T-cell (primary cell): ENCODE measurements around the gene AMZ1. TPM values are rescaled to one million over a fixed set of nuclear protein-coding genes. Genes with fewer than 3 reads are reported as not detected.

ENCODE experiments used
- ATAC-seq, 4 experiments: fragments of 200-7000 bp in 3 of 4; fragments of 150-1000 bp in 1 of 4; cut with Tn5 transposase; replicated peaks in 1 of 4; 1 replicate in 3 of 4; 2 replicates in 1 of 4; pipeline ENCODE4 v1.10.0; 2021; ENCODE audit warnings: moderate library complexity in 3 of 4, mild to moderate bottlenecking in 2 of 4, moderate number of reproducible peaks in 1 of 4
- CTCF ChIA-PET, 2 donors: fragments of 300-600 bp; sonication (Branson Sonifier 250); formaldehyde crosslinking; loops; one replicate each; lab custom pipeline; 2022; ENCODE audit warnings: antibody characterized with exemption in 2 of 2; lab: Charles Lee
- POLR2A ChIA-PET, 2 donors: fragments of 300-600 bp; sonication (Branson Sonifier 250); formaldehyde crosslinking; loops; one replicate each; lab custom pipeline; 2022; ENCODE audit warnings: antibody characterized with exemption in 2 of 2; lab: Charles Lee
- DNase-seq, 35 experiments: peaks; one replicate each; pipeline versions ENCODE4 v3.0.0 to v3.0.0-alpha.2; 2013 to 2023
- H3K27ac ChIP-seq: one replicate; pipeline ENCODE4 v1.5.1; 2013; ENCODE audit warnings: low read length
- H3K27me3 ChIP-seq, 2 experiments: replicated peaks in 1 of 2; 1 replicate in 1 of 2; 2 replicates in 1 of 2; pipeline versions ENCODE4 v1.6.1 to v1.7.0; 2013; ENCODE audit warnings: low read length in 1 of 2, mixed read lengths in 1 of 2; ENCODE audit not compliant: control insufficient read depth in 2 of 2, insufficient read depth in 2 of 2; ENCODE audit errors: extremely low read depth in 1 of 2
- H3K36me3 ChIP-seq, 2 donors: 1 replicate in 1 of 2; 2 replicates in 1 of 2; pipeline versions ENCODE4 v1.6.1 to v1.7.0; 2013; ENCODE audit warnings: low read length in 1 of 2; ENCODE audit not compliant: control insufficient read depth in 2 of 2, insufficient read depth in 1 of 2; ENCODE audit errors: extremely low read depth in 1 of 2
- H3K4me1 ChIP-seq, 2 experiments: 1 replicate in 1 of 2; 2 replicates in 1 of 2; pipeline versions ENCODE4 v1.6.1 to v1.7.0; 2013; ENCODE audit warnings: low read length in 2 of 2, mixed read lengths in 1 of 2; ENCODE audit not compliant: insufficient read depth in 2 of 2, control insufficient read depth in 1 of 2; ENCODE audit errors: extremely low read depth in 1 of 2
- H3K4me3 ChIP-seq, 2 donors: 1 replicate in 1 of 2; 2 replicates in 1 of 2; pipeline versions ENCODE4 v1.5.1 to v1.7.0; 2013; ENCODE audit warnings: mild to moderate bottlenecking in 2 of 2, low read length in 1 of 2, moderate library complexity in 1 of 2; ENCODE audit not compliant: control insufficient read depth in 1 of 2; ENCODE audit errors: extremely low read depth in 1 of 2
- H3K9me3 ChIP-seq: 2 replicates; pipeline ENCODE4 v1.7.0; 2013
- H3K27ac Mint-ChIP-seq, 2 donors: one replicate each; pipeline ENCODE4 v1.8.0; 2020 to 2021; ENCODE audit warnings: mild to moderate bottlenecking in 2 of 2, mixed read lengths in 2 of 2
- H3K27me3 Mint-ChIP-seq, 2 donors: one replicate each; pipeline ENCODE4 v1.8.0; 2021 to 2022; ENCODE audit warnings: mixed read lengths in 2 of 2
- H3K36me3 Mint-ChIP-seq: one replicate; pipeline ENCODE4 v1.8.0; 2021; ENCODE audit warnings: mixed read lengths
- H3K4me1 Mint-ChIP-seq, 3 donors: one replicate each; pipeline ENCODE4 v1.8.0; 2020 to 2022; ENCODE audit warnings: mixed read lengths in 3 of 3, mild to moderate bottlenecking in 1 of 3
- H3K4me3 Mint-ChIP-seq, 3 donors: one replicate each; pipeline ENCODE4 v1.8.0; 2020 to 2022; ENCODE audit warnings: mild to moderate bottlenecking in 3 of 3, mixed read lengths in 3 of 3, moderate library complexity in 3 of 3
- H3K9me3 Mint-ChIP-seq, 3 donors: one replicate each; pipeline ENCODE4 v1.8.0; 2020 to 2022; ENCODE audit warnings: mixed read lengths in 3 of 3
- WGBS: methylation state at CpG from one replicate; pipeline ENCODE4 v1.1.5; 2013; ENCODE audit warnings: missing lambda C conversion rate; ENCODE audit not compliant: insufficient coverage; 5-methylcytosine and 5-hydroxymethylcytosine counted together
- total RNA-seq, 35 experiments: library from RNA in 6 of 35; stranded (reverse) in 6 of 35; fragments of 120-200 nt in 1 of 35; gene quantifications; one replicate each; pipeline versions ENCODE4 v1.2.1 to v1.2.4 and lab custom pipeline; 2013 to 2026

The AMZ1 gene
- total RNA-seq, 5 donors from 2014 or later (not counting 1 experiment from before 2014, with no cell fraction given) = 0.09 to 0.79 (median 0.30) TPM

DNA sequence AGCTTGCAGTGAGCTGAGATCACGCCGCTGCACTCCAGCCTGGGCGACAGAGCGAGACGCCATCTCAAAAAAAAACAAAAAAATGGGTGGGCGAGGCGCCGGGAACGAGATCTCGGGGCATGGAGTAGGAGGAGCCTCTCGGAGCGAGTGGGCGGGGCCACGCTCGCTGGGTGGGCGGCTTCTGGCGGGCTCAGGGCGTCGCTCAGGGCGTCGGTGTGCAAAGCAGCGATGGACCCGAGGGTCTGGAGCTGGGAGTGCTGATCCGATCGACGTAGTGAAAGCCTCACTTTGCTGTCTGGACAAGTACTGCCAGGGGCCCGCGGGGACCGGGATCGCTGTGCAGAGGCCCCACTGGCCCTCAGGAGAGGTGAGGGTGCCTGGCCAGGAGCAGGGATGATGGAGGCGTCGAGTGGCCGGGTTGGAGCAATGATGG is 22.6 kb upstream of the AMZ1 start:
- H3K27me3 ChIP-seq = peaks cover 0 to 44% of the 10 kb centered on the region in 2 experiments

DNA sequence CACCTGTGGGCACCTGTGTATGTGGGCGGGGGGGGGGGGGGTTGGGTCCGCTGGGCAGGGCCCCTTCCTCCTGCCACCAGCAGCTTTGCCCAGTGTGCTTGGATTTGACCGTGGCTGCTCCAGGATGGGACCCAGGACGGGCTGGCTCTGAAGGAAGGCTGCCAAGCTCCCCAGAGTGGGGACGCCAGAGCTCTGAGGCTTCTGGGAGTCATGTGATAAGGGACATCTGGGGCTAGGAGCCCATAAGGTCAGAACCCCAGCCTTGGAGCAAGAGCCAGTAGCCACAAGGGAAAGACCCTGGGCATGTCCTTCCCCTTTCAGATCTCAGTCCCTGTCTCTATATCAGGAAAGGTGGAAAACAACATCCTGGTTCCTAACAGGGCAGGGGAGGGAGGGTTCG is 21.8 kb upstream of the AMZ1 start:
- Histone ChIP-seq H3K4me1 (peaks cover 0 to 6% of the 10 kb centered on the region in 2 experiments), H3K27me3 (peaks cover 0 to 52% of the 10 kb centered on the region in 2 experiments), H3K9me3 (no peaks in the 10 kb centered on the region), H3K4me3 (no peak overlapping the region), H3K27ac (no peak overlapping the region), H3K36me3 (no peaks in the 10 kb centered on the region)
- Mint-ChIP-seq H3K9me3 (no peaks in the 10 kb centered on the region), H3K27ac (no peak overlapping the region), H3K36me3 (no peaks in the 10 kb centered on the region), H3K4me1 (peaks cover 6 to 8% (median 8%) of the 10 kb centered on the region in 3 donors), H3K4me3 (no peak overlapping the region), H3K27me3 (peaks cover 10 to 13% of the 10 kb centered on the region in 2 donors)
- no peak for DNase-seq
- WGBS = 100% methylated on average over 1 of the region's 6 CpGs
- CTCF ChIA-PET = no interaction called here
- ATAC-seq = no peak
- POLR2A ChIA-PET = no interaction called here

More for the DNA sequence above, 22.6 kb upstream of the AMZ1 start:
- ChIA-PET CTCF (no interaction called here), POLR2A (no interaction called here)
- no peaks in the 10 kb centered on the region for H3K36me3 ChIP-seq
- no peaks in the 10 kb centered on the region for H3K9me3 ChIP-seq
- no peak overlapping the region for H3K27ac ChIP-seq
- Mint-ChIP-seq H3K4me3 (no peak overlapping the region), H3K27me3 (peaks cover 6 to 11% of the 10 kb centered on the region in 2 donors), H3K27ac (no peak overlapping the region), H3K9me3 (no peaks in the 10 kb centered on the region), H3K4me1 (peaks cover 0 to 2% (median under 1%) of the 10 kb centered on the region in 3 donors), H3K36me3 (no peaks in the 10 kb centered on the region)
- H3K4me1 ChIP-seq = no peaks in the 10 kb centered on the region
- ATAC-seq = peak in 1 of 4 experiments; percentile 16
- H3K4me3 ChIP-seq = no peak overlapping the region
- WGBS = 63% methylated on average over 31 of the region's 33 CpGs
- no peak for DNase-seq

DNA sequence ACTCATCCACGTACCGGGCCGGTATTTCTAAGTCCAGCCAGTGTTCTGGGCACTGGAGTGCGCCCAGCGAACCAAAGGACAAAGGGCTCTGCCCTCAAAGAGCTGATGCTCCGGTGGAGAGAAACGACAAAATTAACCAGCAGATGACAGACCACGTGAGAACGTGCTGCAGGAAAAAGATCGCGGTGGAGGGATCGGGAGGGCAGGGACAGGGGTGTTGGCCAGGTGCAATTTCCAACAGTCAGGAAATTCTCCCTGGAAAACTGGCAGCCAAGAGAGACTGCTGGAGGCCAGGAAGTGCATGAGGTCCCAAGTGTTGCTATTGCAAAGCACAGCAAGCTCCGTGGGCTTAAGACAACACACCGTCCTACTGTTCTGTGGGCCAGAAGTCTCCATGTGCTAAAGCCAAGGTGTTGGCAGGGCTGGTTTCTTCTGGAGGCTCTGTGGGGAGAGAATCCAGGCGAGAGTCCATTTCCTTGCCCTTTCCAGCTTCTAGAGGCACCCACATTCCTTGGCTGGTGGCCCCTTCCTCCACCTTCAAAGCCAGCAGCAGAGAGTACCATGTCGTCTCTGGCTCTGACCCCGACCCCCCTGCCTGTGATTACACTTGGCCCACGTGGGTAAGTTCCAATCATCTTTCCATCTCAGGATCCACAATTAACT is 21.3 kb upstream of the AMZ1 start:
- ATAC-seq (no peak), DNase-seq (no peak)
- ChIA-PET POLR2A (no interaction called here), CTCF (no interaction called here)
- Histone ChIP-seq H3K27me3 (peaks cover 0 to 57% of the 10 kb centered on the region in 2 experiments), H3K4me1 (peaks cover 0 to 9% of the 10 kb centered on the region in 2 experiments), H3K36me3 (no peaks in the 10 kb centered on the region), H3K9me3 (no peaks in the 10 kb centered on the region), H3K4me3 (no peak overlapping the region), H3K27ac (no peak overlapping the region)
- Mint-ChIP-seq H3K4me1 (peaks cover 6 to 9% (median 8%) of the 10 kb centered on the region in 3 donors), H3K27me3 (peaks cover 10 to 13% of the 10 kb centered on the region in 2 donors), H3K27ac (no peak overlapping the region), H3K36me3 (no peaks in the 10 kb centered on the region), H3K9me3 (no peaks in the 10 kb centered on the region), H3K4me3 (no peak overlapping the region)
- 91% methylated on average over 15 of the region's 18 CpGs for WGBS

DNA sequence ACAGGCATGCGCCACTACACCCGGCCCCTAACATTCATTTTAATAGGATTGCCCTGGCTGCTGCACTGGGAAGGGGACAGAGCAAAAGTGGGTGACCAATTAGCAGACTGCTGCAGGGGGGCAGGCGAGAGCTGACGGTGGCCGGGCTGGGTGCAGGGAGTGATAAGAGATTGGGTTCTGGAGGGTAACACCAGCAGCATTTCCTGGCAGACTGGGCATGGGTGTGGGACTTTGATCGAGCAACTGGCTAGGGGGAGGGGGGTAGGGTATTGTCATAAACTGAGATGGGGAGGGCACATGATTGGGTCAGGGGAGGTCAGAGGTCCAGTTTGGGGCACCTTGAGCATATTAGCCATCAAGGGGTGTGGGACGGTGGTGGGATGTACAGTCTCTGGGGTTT is 20.2 kb upstream of the AMZ1 start:
- Mint-ChIP-seq H3K4me3 (no peak overlapping the region), H3K9me3 (no peaks in the 10 kb centered on the region), H3K27me3 (peaks cover 10 to 13% of the 10 kb centered on the region in 2 donors), H3K36me3 (no peaks in the 10 kb centered on the region), H3K4me1 (peaks cover 6 to 9% (median 8%) of the 10 kb centered on the region in 3 donors), H3K27ac (peak overlapping the region in 1 of 2 donors; percentile 41)
- ChIA-PET CTCF (interaction anchor here in 1 of 2 donors (1.7 kb wide), 1 partner anchor 42 kb away, joined by 5 read pairs; no protein-coding TSS in a partner anchor), POLR2A (interaction anchor here in 1 of 2 donors (0.7 kb wide), 1 partner anchor 128 kb away, joined by 4 read pairs; no protein-coding TSS in a partner anchor)
- H3K27ac ChIP-seq = no peak overlapping the region
- H3K9me3 ChIP-seq = no peaks in the 10 kb centered on the region
- ATAC-seq (no peak), DNase-seq (no peak)
- H3K27me3 ChIP-seq = peaks cover 0 to 59% of the 10 kb centered on the region in 2 experiments
- no peaks in the 10 kb centered on the region for H3K36me3 ChIP-seq
- 67% methylated on average over 5 of the region's 7 CpGs for WGBS
- no peak overlapping the region for H3K4me3 ChIP-seq
- peaks cover 0 to 9% of the 10 kb centered on the region in 2 experiments for H3K4me1 ChIP-seq

DNA sequence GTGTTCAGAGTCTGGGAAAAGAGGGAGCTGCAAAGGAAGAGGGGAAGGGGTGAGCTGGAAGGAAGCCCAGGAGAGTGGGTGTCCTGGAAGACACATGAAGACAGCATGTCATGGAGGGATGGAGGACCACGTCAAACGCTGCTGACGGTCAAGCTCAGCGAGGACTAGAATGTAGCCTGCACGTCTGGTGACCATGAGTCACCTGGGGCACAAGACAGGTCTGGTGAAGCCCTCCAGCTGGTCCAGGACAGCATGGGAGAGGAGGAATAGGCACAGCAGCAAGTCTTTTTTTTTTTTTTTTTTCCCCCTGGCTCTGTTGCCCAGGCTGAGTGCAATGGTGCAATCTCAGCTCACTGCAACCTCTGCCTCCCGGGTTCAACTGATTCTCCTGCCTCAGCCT is 19.6 kb upstream of the AMZ1 start:
- Mint-ChIP-seq H3K9me3 (no peaks in the 10 kb centered on the region), H3K27me3 (peaks cover 10 to 13% of the 10 kb centered on the region in 2 donors), H3K4me1 (peaks cover 6 to 9% (median 8%) of the 10 kb centered on the region in 3 donors), H3K27ac (no peak overlapping the region), H3K36me3 (no peaks in the 10 kb centered on the region), H3K4me3 (no peak overlapping the region)
- H3K27me3 ChIP-seq = peaks cover 0 to 58% of the 10 kb centered on the region in 2 experiments
- DNase-seq (no peak), ATAC-seq (no peak)
- H3K27ac ChIP-seq = no peak overlapping the region
- 91% methylated on average over 5 of the region's 6 CpGs for WGBS
- no peak overlapping the region for H3K4me3 ChIP-seq
- peaks cover 0 to 9% of the 10 kb centered on the region in 2 experiments for H3K4me1 ChIP-seq
- H3K9me3 ChIP-seq = no peaks in the 10 kb centered on the region
- no peaks in the 10 kb centered on the region for H3K36me3 ChIP-seq
- POLR2A ChIA-PET = no interaction called here
- CTCF ChIA-PET = interaction anchor here in 1 of 2 donors (1.7 kb wide), 1 partner anchor 42 kb away, joined by 5 read pairs; no protein-coding TSS in a partner anchor

DNA sequence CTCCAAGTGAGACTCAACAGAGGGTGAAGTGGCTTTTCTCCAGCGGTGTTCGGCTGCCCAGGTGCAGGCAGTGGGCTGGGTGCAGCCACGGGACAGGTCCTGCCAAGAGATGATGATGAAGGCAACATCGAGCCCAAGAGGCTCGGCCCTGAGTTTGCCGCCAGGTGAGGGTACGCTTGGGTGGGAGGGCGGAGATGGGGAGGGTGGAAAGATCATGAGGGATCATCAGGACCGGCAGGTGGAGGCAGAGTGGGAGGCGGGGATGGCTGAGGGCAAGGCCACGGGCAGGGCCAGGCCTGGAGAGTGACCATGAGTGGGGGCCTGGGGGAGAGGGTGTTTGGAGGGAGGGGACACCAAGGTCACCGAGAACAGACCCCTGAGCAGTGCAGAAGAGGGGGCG is 17.8 kb upstream of the AMZ1 start:
- POLR2A ChIA-PET = no interaction called here

More for the DNA sequence above, 17.8 kb upstream of the AMZ1 start:
- Mint-ChIP-seq H3K27me3 (peaks cover 10 to 13% of the 10 kb centered on the region in 2 donors), H3K36me3 (no peaks in the 10 kb centered on the region), H3K27ac (no peak overlapping the region), H3K9me3 (no peaks in the 10 kb centered on the region), H3K4me3 (peak overlapping the region in 1 of 3 donors; percentile 15), H3K4me1 (peaks cover 6 to 9% (median 8%) of the 10 kb centered on the region in 3 donors)
- Histone ChIP-seq H3K36me3 (no peaks in the 10 kb centered on the region), H3K9me3 (no peaks in the 10 kb centered on the region), H3K4me1 (peaks cover 0 to 9% of the 10 kb centered on the region in 2 experiments), H3K27ac (no peak overlapping the region), H3K4me3 (no peak overlapping the region), H3K27me3 (peaks cover 0 to 57% of the 10 kb centered on the region in 2 experiments)
- DNase-seq (no peak), ATAC-seq (no peak)
- CTCF ChIA-PET = interaction anchor here (0.5 to 1.3 kb wide), 5 partner anchors 40 to 329 kb away, joined by 3 to 8 read pairs (median 3); no protein-coding TSS in a partner anchor
- WGBS = 92% methylated on average over 11 of the region's 13 CpGs
